GM12873 (cell line): Measurements from ENCODE around the gene UEVLD.

Experiments
- TF ChIP-seq, protein P1 (sequence below): IDR thresholded peaks from 2 replicates; pipeline ENCODE4 v1.5.1; 2012; ENCODE audit warnings: low read depth, mild to moderate bottlenecking, moderate library complexity, low read length, control low read depth; ENCODE audit not compliant: insufficient read depth; ENCODE audit errors: missing control alignments

The UEVLD gene

DNA sequence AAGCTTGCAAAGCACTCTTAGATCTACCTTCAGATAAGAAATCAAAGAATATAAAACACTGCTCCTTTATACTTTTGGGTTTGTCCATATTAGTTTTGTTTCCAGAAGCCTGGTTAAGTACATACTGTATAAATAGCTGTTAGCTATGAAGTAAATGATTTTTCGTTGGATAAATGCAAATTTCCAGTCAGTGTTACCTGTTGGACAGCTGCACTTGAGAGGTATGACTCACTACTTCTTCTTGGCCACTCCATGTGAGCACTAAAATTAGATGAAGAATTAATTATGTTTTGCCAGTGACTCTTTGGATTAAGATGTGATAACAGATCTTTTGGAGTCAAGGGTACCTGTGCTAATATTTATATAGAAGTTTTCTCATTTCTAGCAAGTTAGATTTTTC lies 52.3 kb downstream of the UEVLD start:
- TF ChIP-seq, protein P1, sequence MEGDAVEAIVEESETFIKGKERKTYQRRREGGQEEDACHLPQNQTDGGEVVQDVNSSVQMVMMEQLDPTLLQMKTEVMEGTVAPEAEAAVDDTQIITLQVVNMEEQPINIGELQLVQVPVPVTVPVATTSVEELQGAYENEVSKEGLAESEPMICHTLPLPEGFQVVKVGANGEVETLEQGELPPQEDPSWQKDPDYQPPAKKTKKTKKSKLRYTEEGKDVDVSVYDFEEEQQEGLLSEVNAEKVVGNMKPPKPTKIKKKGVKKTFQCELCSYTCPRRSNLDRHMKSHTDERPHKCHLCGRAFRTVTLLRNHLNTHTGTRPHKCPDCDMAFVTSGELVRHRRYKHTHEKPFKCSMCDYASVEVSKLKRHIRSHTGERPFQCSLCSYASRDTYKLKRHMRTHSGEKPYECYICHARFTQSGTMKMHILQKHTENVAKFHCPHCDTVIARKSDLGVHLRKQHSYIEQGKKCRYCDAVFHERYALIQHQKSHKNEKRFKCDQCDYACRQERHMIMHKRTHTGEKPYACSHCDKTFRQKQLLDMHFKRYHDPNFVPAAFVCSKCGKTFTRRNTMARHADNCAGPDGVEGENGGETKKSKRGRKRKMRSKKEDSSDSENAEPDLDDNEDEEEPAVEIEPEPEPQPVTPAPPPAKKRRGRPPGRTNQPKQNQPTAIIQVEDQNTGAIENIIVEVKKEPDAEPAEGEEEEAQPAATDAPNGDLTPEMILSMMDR, result no peak

DNA sequence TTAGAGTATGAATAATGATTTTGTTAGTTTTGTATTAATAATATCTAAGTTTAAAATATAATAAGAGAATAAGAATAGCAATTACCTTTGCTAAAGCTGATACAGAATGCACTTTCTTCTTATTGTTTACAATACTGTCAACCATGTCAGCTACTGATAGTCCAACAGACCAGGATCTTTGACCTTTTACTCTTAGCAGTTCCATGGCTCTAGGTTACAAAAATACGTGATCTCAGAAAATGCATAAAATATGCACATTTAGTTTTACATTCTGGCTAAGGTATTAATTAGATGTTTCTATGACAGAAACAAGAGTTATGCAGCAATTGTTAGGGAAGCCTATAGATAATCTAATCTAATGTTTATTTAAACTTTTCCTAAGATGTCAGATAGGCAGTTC lies 54.3 kb downstream of the UEVLD start:
- TF ChIP-seq, protein P1, result no peak

GRCh38 chr11:18533365-18533764 lies 55.2 kb downstream of the UEVLD start:
- TF ChIP-seq, protein P1, result no peak

DNA sequence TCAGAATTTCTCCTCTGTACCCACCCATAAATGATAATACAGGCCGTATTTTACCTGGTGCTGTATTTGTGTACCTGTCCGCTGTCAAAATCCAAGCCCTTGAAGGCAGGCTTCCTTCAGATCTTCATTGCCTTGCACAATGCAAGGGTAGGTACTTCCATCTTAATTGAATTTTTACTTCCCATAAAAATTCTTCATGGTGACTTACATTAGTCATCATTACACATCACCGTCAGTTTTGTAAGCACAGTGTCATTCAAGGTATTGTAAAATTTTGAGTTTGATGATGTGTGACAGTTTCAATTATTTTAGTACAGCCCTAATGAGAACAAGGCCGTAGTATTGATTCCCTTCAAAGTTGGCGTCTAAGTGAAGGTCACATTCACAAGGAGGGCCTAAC lies 61.0 kb downstream of the UEVLD start:
- TF ChIP-seq, protein P1, result no peak

GRCh38 chr11:18526521-18527296 lies 61.8 kb downstream of the UEVLD start, which contains the start of gene TSG101:
TSS of gene TSG101 (minus strand) at chr11:18526942. CDS start at chr11:18526816, 126 bp downstream.
- TF ChIP-seq, protein P1, result no peak

DNA sequence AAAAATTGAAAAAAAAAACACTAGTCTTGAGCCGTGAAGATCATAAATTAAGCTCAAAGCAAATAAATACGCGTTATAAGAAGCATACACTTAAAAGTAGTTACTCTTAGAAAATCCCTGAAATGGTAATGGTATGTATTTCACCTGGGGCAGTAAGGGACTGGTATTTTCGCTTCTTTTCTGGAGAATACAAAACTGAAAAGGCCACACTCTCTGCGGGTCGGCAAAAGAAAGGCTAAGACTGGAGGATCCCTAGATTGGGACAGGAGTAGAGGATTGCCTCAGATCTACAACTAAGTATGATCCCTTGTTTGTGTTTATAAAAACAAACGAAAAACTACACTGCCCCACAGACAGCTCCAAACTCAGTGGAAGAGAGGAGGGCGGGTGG lies 62.4 kb downstream of the UEVLD start:
- TF ChIP-seq, protein P1, result no peak

DNA sequence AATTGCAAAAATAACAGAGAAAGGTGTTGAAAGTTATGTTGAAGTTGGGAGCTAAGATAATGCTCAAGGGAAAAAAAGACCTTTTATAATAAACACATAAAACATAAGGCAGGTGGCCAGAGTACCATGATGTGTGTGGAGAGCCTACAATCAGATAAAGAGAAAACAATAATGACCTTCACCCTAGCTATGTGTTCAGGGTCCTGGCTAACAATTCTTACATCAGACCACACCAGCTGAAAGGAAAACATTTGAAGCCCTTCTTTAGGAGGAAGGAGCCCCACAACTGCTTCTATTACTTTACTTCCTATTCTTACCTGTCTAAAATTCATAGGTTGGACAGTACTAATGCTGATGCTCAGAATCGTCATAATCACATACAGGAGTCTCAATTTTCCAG lies 64.3 kb downstream of the UEVLD start:
- TF ChIP-seq, protein P1, result no peak

GRCh38 chr11:18523084-18523483 lies 65.5 kb downstream of the UEVLD start:
- TF ChIP-seq, protein P1, result no peak
